Measurements from ENCODE around the gene NTN3.

The NTN3 gene

DNA sequence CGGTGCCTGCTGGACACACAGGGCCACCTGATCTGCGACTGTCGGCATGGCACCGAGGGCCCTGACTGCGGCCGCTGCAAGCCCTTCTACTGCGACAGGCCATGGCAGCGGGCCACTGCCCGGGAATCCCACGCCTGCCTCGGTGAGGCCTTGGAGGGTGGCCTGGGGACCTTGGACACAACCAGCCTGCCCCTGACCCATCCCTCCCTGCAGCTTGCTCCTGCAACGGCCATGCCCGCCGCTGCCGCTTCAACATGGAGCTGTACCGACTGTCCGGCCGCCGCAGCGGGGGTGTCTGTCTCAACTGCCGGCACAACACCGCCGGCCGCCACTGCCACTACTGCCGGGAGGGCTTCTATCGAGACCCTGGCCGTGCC lies 1.4 kb downstream of the NTN3 start:
- Histone ChIP-seq H4K20me1 (ENCODE audit: insufficient read depth, low read length) (peaks cover 54% of the 10 kb centered on the region), H3K4me3 (ENCODE audit: low read depth in 1 of 2, low read length in 2 of 2) (no peak overlapping the region), H3K4me2 (ENCODE audit: insufficient read depth, low read length) (peak overlapping the region; percentile 80; the same call in 1 of the 2 replicates), H3K9me3 (ENCODE audit: insufficient read depth, low read length, severe bottlenecking) (no peaks in the 10 kb centered on the region), H3K9ac (ENCODE audit: low read depth, low read length) (no peak overlapping the region; the same call in 1 of the 2 replicates), H2AFZ (ENCODE audit: low read depth, low read length) (no peak overlapping the region), H3K79me2 (ENCODE audit: insufficient read depth, low read length) (peaks cover 26% of the 10 kb centered on the region), H3K27ac (ENCODE audit: low read length) (no peak overlapping the region), H3K27me3 (ENCODE audit: insufficient read depth, low read length, poor library complexity) (peaks cover 41% of the 10 kb centered on the region), H3K36me3 (ENCODE audit: insufficient read depth, low read length) (no peaks in the 10 kb centered on the region; the same call in 1 of the 2 replicates), H3K4me1 (ENCODE audit: insufficient read depth, low read length) (peaks cover 83% of the 10 kb centered on the region)
- no peak for TF ChIP-seq EZH2 (IDR thresholded peaks at IDR 0.05; ENCODE audit: borderline replicate concordance, low read depth, low read length, severe bottlenecking)
- TF ChIP-seq, protein P1, sequence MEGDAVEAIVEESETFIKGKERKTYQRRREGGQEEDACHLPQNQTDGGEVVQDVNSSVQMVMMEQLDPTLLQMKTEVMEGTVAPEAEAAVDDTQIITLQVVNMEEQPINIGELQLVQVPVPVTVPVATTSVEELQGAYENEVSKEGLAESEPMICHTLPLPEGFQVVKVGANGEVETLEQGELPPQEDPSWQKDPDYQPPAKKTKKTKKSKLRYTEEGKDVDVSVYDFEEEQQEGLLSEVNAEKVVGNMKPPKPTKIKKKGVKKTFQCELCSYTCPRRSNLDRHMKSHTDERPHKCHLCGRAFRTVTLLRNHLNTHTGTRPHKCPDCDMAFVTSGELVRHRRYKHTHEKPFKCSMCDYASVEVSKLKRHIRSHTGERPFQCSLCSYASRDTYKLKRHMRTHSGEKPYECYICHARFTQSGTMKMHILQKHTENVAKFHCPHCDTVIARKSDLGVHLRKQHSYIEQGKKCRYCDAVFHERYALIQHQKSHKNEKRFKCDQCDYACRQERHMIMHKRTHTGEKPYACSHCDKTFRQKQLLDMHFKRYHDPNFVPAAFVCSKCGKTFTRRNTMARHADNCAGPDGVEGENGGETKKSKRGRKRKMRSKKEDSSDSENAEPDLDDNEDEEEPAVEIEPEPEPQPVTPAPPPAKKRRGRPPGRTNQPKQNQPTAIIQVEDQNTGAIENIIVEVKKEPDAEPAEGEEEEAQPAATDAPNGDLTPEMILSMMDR (IDR thresholded peaks at IDR 0.05; ENCODE audit: borderline replicate concordance, extremely low read depth, low read length, poor library complexity, severe bottlenecking), result no peak
- ATAC-seq (ENCODE audit: insufficient read depth, low read depth), result no peak
- no peak for DNase-seq

DNA sequence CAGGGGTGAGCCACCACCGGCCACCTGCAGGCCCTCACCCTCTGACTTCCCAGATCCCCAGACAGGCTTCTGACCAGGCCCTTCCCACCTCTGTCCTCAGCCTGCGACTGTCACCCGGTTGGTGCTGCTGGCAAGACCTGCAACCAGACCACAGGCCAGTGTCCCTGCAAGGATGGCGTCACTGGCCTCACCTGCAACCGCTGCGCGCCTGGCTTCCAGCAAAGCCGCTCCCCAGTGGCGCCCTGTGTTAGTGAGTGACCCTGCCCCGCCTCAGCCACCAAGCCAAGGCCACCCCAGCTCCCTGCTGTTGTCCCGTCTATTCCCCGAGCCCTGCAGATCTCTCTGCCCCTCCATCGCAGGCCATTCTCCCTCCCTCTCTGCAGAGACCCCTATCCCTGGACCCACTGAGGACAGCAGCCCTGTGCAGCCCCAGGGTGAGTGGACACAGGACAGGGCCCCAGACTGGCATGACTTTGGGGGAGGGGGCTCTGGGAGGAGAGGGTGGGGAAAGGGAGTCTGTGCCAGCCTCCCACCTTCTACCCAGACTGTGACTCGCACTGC lies 1.9 kb downstream of the NTN3 start:
- Histone ChIP-seq H2AFZ (ENCODE audit: low read depth, low read length) (no peak overlapping the region), H3K36me3 (ENCODE audit: insufficient read depth, low read length) (no peaks in the 10 kb centered on the region; the same call in 1 of the 2 replicates), H3K27me3 (ENCODE audit: insufficient read depth, low read length, poor library complexity) (peaks cover 38% of the 10 kb centered on the region), H3K9ac (ENCODE audit: low read depth, low read length) (peak overlapping the region; percentile 97; the same call in 1 of the 2 replicates), H3K9me3 (ENCODE audit: insufficient read depth, low read length, severe bottlenecking) (no peaks in the 10 kb centered on the region), H3K79me2 (ENCODE audit: insufficient read depth, low read length) (peaks cover 31% of the 10 kb centered on the region), H3K4me3 (ENCODE audit: low read depth in 1 of 2, low read length in 2 of 2) (peak overlapping the region in 1 of 2 experiments; percentile 96; a peak in 2 of 4 replicates), H4K20me1 (ENCODE audit: insufficient read depth, low read length) (peaks cover 59% of the 10 kb centered on the region), H3K27ac (ENCODE audit: low read length) (no peak overlapping the region), H3K4me1 (ENCODE audit: insufficient read depth, low read length) (peaks cover 80% of the 10 kb centered on the region), H3K4me2 (ENCODE audit: insufficient read depth, low read length) (peak overlapping the region; percentile 80)
- no peak for ATAC-seq (ENCODE audit: insufficient read depth, low read depth)
- DNase-seq, result no peak
- TF ChIP-seq, protein P1 (IDR thresholded peaks at IDR 0.05; ENCODE audit: borderline replicate concordance, extremely low read depth, low read length, poor library complexity, severe bottlenecking), result no peak
- no peak for TF ChIP-seq EZH2 (IDR thresholded peaks at IDR 0.05; ENCODE audit: borderline replicate concordance, low read depth, low read length, severe bottlenecking)

DNA sequence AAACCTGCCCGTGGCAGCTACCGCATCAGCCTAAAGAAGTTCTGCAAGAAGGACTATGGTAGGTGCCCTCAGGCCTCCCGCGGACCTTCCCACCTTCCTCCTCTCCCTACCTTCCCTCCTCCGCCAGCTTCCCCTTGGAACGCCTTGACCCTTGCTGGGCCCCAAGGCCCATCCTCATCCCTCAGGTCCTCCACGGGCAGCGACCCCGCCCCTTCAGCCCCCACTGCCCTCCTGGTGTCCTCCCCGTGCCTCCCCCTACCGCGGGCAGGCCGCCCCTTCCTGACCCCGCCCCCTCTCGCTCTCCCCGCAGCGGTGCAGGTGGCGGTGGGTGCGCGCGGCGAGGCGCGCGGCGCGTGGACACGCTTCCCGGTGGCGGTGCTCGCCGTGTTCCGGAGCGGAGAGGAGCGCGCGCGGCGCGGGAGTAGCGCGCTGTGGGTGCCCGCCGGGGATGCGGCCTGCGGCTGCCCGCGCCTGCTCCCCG lies 2.4 kb downstream of the NTN3 start:
- Histone ChIP-seq H4K20me1 (ENCODE audit: insufficient read depth, low read length) (peaks cover 62% of the 10 kb centered on the region), H2AFZ (ENCODE audit: low read depth, low read length) (peak overlapping the region; percentile 23; the same call in 1 of the 2 replicates), H3K27ac (ENCODE audit: low read length) (0 out of 2 replicates have a peak overlapping the region, but pooled peaks have one; percentile 18), H3K4me2 (ENCODE audit: insufficient read depth, low read length) (peak overlapping the region; percentile 80), H3K36me3 (ENCODE audit: insufficient read depth, low read length) (no peaks in the 10 kb centered on the region; the same call in 1 of the 2 replicates), H3K4me1 (ENCODE audit: insufficient read depth, low read length) (peaks cover 75% of the 10 kb centered on the region), H3K27me3 (ENCODE audit: insufficient read depth, low read length, poor library complexity) (peaks cover 33% of the 10 kb centered on the region), H3K79me2 (ENCODE audit: insufficient read depth, low read length) (peaks cover 36% of the 10 kb centered on the region), H3K4me3 (ENCODE audit: low read depth in 1 of 2, low read length in 2 of 2) (peak overlapping the region in 1 of 2 experiments; percentile 96; a peak in 2 of 4 replicates), H3K9me3 (ENCODE audit: insufficient read depth, low read length, severe bottlenecking) (no peaks in the 10 kb centered on the region), H3K9ac (ENCODE audit: low read depth, low read length) (peak overlapping the region; percentile 97; the same call in 1 of the 2 replicates)
- TF ChIP-seq, protein P1 (IDR thresholded peaks at IDR 0.05; ENCODE audit: borderline replicate concordance, extremely low read depth, low read length, poor library complexity, severe bottlenecking), result no peak
- TF ChIP-seq EZH2 (IDR thresholded peaks at IDR 0.05; ENCODE audit: borderline replicate concordance, low read depth, low read length, severe bottlenecking), result no peak
- peak; percentile 4; the same call in 1 of the 3 replicates for ATAC-seq (ENCODE audit: insufficient read depth, low read depth)
- DNase-seq, result peak; percentile 63
